A673 (cell line): Measurements from ENCODE around the gene ADAMTSL1.

Experiments used
- EZH2 ChIP-seq: fragments of 200-600 bp; sonication (generic); IDR thresholded peaks from 2 replicates; pipeline ENCODE4 v1.6.1; 2017; ENCODE audit warnings: borderline replicate concordance, low read depth, mild to moderate bottlenecking, mixed read lengths, antibody characterized with exemption, low read length; ENCODE audit not compliant: poor library complexity, severe bottlenecking
- TF ChIP-seq, protein P1 (sequence below): fragments of 300-800, 200-600 bp; sonication (generic); conservative IDR thresholded peaks from 2 replicates; pipeline ENCODE4 v1.5.1; 2017; ENCODE audit warnings: low read depth, mild to moderate bottlenecking, antibody characterized with exemption, low read length, moderate library complexity, mixed read lengths

DNA sequence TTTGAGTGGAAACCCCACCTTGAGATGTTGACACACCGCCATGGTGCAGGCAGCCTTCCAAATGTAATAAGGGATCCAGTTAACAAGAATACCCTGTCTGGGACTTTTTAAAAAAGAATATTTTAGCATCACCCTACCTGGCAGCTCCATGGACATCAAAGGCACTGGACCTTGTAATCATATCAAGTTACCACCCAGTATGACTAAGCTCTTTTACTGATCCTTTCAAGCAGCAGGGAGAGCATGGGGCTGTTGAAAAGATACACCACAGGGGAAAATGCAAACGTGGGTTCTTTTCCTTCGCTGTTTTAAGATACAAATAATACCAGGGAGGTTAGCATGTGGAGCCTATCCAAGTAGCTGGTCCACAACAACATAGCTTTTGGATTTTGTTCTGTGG lies 347.8 kb downstream of the ADAMTSL1 start:
- TF ChIP-seq, protein P1, sequence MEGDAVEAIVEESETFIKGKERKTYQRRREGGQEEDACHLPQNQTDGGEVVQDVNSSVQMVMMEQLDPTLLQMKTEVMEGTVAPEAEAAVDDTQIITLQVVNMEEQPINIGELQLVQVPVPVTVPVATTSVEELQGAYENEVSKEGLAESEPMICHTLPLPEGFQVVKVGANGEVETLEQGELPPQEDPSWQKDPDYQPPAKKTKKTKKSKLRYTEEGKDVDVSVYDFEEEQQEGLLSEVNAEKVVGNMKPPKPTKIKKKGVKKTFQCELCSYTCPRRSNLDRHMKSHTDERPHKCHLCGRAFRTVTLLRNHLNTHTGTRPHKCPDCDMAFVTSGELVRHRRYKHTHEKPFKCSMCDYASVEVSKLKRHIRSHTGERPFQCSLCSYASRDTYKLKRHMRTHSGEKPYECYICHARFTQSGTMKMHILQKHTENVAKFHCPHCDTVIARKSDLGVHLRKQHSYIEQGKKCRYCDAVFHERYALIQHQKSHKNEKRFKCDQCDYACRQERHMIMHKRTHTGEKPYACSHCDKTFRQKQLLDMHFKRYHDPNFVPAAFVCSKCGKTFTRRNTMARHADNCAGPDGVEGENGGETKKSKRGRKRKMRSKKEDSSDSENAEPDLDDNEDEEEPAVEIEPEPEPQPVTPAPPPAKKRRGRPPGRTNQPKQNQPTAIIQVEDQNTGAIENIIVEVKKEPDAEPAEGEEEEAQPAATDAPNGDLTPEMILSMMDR, result no peak
- TF ChIP-seq EZH2, result no peak
